Fibroblast of pulmonary artery (primary cell): ENCODE data around the gene PDZRN3.
A peak's percentile ranks its signal among the peaks of the same experiment; 100 is the strongest.

Experiments
- DNase-seq: peaks from one replicate; pipeline ENCODE4 v3.0.0-alpha.2; 2010; ENCODE audit warnings: low read depth
- H3K4me3 ChIP-seq: replicated peaks from 2 replicates; pipeline ENCODE4 v1.5.1; 2011; ENCODE audit warnings: low read depth, mild to moderate bottlenecking, control low read depth, low read length, moderate library complexity
- TF ChIP-seq, protein P1 (sequence below): IDR thresholded peaks from 2 replicates; pipeline ENCODE4 v1.5.1; 2011; ENCODE audit warnings: mild to moderate bottlenecking, control low read depth, low read length, inconsistent platforms; ENCODE audit errors: missing control alignments

PDZRN3 gene

DNA sequence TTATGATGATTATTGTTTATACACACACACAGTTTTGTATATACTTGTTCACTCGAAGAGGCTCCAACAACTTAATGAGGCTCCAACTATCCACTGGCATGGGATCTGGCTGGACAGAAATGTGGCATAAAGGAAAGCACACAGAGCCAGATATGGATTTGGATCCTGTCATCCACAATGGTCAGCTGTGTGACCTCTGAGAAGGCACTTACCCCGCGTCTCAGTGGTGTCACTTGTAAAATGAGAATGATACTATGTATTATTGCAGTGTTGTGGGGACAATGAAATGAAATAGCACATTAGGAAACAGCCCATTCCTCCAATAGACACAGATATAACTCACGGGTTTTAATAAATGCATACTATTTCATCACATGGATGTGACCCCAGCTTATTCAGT is 42.2 kb downstream of the PDZRN3 start:
- H3K4me3 ChIP-seq, result no peak overlapping the region
- no peak for DNase-seq
- TF ChIP-seq, protein P1, sequence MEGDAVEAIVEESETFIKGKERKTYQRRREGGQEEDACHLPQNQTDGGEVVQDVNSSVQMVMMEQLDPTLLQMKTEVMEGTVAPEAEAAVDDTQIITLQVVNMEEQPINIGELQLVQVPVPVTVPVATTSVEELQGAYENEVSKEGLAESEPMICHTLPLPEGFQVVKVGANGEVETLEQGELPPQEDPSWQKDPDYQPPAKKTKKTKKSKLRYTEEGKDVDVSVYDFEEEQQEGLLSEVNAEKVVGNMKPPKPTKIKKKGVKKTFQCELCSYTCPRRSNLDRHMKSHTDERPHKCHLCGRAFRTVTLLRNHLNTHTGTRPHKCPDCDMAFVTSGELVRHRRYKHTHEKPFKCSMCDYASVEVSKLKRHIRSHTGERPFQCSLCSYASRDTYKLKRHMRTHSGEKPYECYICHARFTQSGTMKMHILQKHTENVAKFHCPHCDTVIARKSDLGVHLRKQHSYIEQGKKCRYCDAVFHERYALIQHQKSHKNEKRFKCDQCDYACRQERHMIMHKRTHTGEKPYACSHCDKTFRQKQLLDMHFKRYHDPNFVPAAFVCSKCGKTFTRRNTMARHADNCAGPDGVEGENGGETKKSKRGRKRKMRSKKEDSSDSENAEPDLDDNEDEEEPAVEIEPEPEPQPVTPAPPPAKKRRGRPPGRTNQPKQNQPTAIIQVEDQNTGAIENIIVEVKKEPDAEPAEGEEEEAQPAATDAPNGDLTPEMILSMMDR, result no peak

DNA sequence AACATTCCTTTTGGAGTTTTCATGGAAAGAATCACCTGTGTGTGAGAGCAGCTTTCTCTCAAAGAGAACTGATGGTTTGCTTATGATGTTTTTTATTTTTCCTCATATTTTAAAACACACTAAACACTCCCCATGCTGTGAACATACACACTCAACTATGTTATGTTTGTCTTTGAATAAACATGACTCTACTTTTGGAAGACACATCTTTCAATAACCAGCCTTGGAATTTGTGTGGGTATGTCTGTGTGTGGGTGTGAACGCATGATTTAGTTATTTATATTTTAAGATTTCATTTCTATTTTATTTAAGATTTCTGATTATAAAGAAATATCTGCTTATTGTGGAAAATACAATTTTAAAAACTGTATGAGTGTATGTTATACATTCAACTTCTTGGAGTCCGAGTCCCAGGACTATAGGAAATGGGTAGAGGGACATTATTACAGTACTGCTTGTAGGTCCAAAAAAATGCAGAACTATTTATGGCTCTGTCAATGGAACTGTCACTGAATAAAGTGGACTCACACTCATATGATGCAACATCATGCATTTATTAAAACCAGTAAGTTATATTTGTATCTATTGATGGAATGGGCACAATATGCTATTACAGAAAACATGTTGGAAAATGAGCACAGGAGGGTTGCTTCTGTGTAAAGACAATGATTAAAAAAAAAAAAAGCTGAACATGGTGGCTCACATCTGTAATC is 43.5 kb downstream of the PDZRN3 start:
- no peak for DNase-seq
- TF ChIP-seq, protein P1, result no peak
- H3K4me3 ChIP-seq, result no peak overlapping the region

DNA sequence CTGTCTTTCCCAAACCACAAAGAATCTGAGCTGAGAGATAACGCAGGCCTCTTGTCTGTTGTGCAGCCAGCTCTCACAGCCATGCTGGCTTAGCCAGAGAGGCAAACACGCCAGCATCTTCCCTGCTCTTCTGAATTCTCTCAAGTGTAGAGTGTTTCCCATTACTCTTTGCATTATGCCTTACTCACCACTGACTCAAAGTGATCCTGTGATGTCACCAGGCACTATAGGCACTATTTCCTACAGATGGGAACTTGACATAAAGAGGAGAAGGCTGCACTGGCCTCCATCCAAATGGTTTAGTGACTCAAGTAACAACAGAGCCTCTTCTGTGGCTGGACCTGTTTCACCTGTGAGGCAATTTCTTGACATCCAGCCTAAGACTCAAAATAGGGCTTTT is 44.4 kb downstream of the PDZRN3 start:
- peak; percentile 80 for DNase-seq

DNA sequence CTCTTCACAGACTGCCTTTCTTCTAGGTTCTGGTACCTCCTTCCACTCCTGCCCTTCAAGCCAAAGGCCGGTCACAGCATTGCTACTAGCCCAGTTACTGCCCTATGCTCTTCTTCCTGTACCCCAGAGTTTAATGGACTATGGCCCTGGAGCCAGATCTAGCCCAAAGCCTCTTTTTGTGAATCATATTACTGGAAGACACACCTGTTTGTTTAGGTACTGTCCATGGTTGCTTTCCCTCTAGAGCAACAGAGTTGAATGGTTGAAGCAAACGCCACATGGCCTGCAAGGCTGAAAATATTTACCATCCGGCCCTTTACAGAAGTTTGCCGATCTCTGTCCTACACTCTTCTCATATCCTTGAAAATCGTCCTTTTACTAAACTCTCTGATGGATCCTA is 47.0 kb downstream of the PDZRN3 start:
- DNase-seq, result no peak
- TF ChIP-seq, protein P1, result no peak
- no peak overlapping the region for H3K4me3 ChIP-seq

More for the DNA sequence above, 44.4 kb downstream of the PDZRN3 start:
- TF ChIP-seq, protein P1, result no peak
- no peak overlapping the region for H3K4me3 ChIP-seq

DNA sequence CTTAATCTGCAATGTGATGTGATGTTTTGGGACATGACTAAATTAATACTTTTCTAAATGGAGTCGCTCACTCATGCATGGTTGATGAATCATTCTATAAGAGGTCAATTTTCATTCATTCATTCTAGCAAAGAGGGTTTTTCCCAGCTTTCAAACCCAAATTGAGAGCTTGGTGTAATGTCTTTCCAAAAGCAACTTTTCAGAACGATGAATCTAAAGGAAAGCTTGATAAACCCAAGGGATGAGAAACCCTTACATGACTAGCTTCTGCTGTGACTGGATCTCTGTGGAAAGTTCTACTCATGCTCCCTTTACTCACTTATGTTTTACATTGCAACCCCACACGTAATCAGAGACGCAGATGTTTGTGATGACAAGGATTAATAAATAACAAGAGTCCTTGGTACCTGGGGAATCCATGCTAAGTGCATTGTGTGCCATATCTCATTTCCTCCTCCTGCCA is 47.7 kb downstream of the PDZRN3 start:
- TF ChIP-seq, protein P1, result no peak
- peak; percentile 10 for DNase-seq
- H3K4me3 ChIP-seq, result no peak overlapping the region

DNA sequence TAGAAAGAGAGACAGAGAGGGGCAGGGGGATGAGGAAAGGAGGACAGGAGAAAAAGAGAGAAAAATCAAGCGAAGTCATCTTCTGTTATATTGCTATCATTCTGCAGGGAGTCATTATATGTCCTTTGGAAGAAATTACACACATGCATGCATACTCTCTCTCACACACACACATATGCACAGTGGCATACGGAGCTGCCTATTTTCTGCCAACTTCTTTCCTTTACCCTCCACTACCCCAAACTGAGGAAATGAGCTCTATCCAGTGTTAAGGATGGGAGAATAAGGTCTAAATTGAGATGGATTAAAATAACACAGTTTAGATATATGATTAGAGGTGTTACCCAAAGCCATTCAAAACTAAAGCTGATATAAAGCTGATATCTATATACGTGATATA is 48.8 kb downstream of the PDZRN3 start:
- no peak for DNase-seq
- TF ChIP-seq, protein P1, result no peak
- no peak overlapping the region for H3K4me3 ChIP-seq

DNA sequence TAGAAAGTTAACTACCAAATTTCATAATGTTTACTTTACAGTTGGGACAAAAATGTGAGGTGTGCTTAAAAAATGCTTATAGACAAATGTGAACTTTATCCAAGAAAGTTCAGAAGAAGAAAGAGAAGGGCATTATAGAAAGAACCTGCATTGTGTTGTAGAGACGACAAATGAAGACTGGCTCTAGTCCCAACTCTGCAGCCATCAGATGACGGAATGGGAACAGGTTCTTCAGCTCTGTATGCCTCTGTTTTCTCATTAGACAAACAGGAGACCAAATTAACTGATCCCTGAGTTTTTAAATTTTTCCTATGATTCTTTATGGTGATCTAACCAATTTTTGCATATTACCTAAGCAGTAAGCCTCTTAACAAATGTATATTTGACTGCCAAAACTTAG is 49.2 kb downstream of the PDZRN3 start:
- TF ChIP-seq, protein P1, result no peak
- H3K4me3 ChIP-seq, result no peak overlapping the region
- no peak for DNase-seq
